ENCODE measurements around the gene MYLK4. TPM values are rescaled to one million over a fixed set of nuclear protein-coding genes. Genes with fewer than 3 reads are reported as not detected.
A peak's percentile ranks its signal among the peaks of the same experiment; 100 is the strongest.

Gene MYLK4
- polyA plus RNA-seq, 1 experiment = 0.21 TPM

- H3K36me3 ChIP-seq (ENCODE audit: control insufficient read depth, insufficient read depth, low read length) = peaks cover 1% of the 10 kb centered on the region; the same call in 1 of the 2 replicates
- H3K4me3 ChIP-seq (ENCODE audit: low read depth, low read length) = peak overlapping the region; percentile 90
- ChIA-PET CTCF (interaction anchor here (0.8 to 9.5 kb wide), 9 partner anchors 10 to 223 kb away, joined by 3 to 81 read pairs (median 6); partner anchors contain the start of genes MYLK4 and SERPINB1), POLR2A (no interaction called here)
- DNase-seq (ENCODE audit: low read depth) = no peak
- H3K27me3 ChIP-seq (ENCODE audit: control insufficient read depth, insufficient read depth, low read length) = no peaks in the 10 kb centered on the region
- no peak for TF ChIP-seq CTCF (IDR thresholded peaks at IDR 0.05; ENCODE audit: insufficient read depth, low read depth, low read length)
Measured at GRCh38 chr6:2766767-2767656, 16.3 kb upstream of the MYLK4 start.

GRCh38 chr6:2765896-2766766 lies 15.4 kb upstream of the MYLK4 start:
- ChIA-PET POLR2A (interaction anchor here (0.6 kb wide), 2 partner anchors 95 to 404 kb away, joined by 3 to 7 read pairs; no protein-coding TSS in a partner anchor), CTCF (interaction anchor here (0.8 to 9.5 kb wide), 11 partner anchors 9 to 1169 kb away, joined by 3 to 81 read pairs (median 6); partner anchors contain the start of genes MYLK4 and SERPINB1)
- H3K4me3 ChIP-seq (ENCODE audit: low read depth, low read length) = peak overlapping the region; percentile 90
- TF ChIP-seq CTCF (IDR thresholded peaks at IDR 0.05; ENCODE audit: insufficient read depth, low read depth, low read length) = no peak
- H3K36me3 ChIP-seq (ENCODE audit: control insufficient read depth, insufficient read depth, low read length) = peaks cover 1% of the 10 kb centered on the region; the same call in 1 of the 2 replicates
- no peak for DNase-seq (ENCODE audit: low read depth)
- no peaks in the 10 kb centered on the region for H3K27me3 ChIP-seq (ENCODE audit: control insufficient read depth, insufficient read depth, low read length)

- no peak; the same call in 1 of the 2 replicates for TF ChIP-seq CTCF (IDR thresholded peaks at IDR 0.05; ENCODE audit: insufficient read depth, low read depth, low read length)
- peaks cover 1% of the 10 kb centered on the region; the same call in 1 of the 2 replicates for H3K36me3 ChIP-seq (ENCODE audit: control insufficient read depth, insufficient read depth, low read length)
- H3K27me3 ChIP-seq (ENCODE audit: control insufficient read depth, insufficient read depth, low read length) = no peaks in the 10 kb centered on the region
- ChIA-PET CTCF (interaction anchor here (0.8 to 9.5 kb wide), 8 partner anchors 9 to 1169 kb away, joined by 3 to 81 read pairs (median 4); partner anchors contain the start of genes MYLK4 and SERPINB1), POLR2A (interaction anchor here (0.6 kb wide), 2 partner anchors 96 to 403 kb away, joined by 3 to 7 read pairs; no protein-coding TSS in a partner anchor)
- peak within 1 kb of the TSS; percentile 90 for H3K4me3 ChIP-seq (ENCODE audit: low read depth, low read length)
- DNase-seq (ENCODE audit: low read depth) = peak; percentile 96
Measured at GRCh38 chr6:2765166-2765895, 14.6 kb upstream of the MYLK4 start, which contains the start of gene WRNIP1. Gene WRNIP1, plus strand, starts transcription at chr6:2765393. Its CDS starts 230 bp downstream, at chr6:2765623.

- ChIA-PET POLR2A (no interaction called here), CTCF (interaction anchor here (0.9 to 9.5 kb wide), 4 partner anchors 14 to 82 kb away, joined by 3 to 81 read pairs (median 10); partner anchors contain the start of genes MYLK4 and SERPINB1)
- no peak for TF ChIP-seq CTCF (IDR thresholded peaks at IDR 0.05; ENCODE audit: insufficient read depth, low read depth, low read length)
- no peak for DNase-seq (ENCODE audit: low read depth)
- Histone ChIP-seq H3K4me3 (ENCODE audit: low read depth, low read length) (peak overlapping the region; percentile 58), H3K36me3 (ENCODE audit: control insufficient read depth, insufficient read depth, low read length) (no peaks in the 10 kb centered on the region), H3K27me3 (ENCODE audit: control insufficient read depth, insufficient read depth, low read length) (no peaks in the 10 kb centered on the region)
Measured at GRCh38 chr6:2764610-2765165, 14.0 kb upstream of the MYLK4 start.
